ENCODE measurements around the gene GARIN5A. TPM values are rescaled to one million over a fixed set of nuclear protein-coding genes. Genes with fewer than 3 reads are reported as not detected.

GARIN5A gene
- total RNA-seq, 1 experiment from 2014 or later, result 8.2 TPM

DNA sequence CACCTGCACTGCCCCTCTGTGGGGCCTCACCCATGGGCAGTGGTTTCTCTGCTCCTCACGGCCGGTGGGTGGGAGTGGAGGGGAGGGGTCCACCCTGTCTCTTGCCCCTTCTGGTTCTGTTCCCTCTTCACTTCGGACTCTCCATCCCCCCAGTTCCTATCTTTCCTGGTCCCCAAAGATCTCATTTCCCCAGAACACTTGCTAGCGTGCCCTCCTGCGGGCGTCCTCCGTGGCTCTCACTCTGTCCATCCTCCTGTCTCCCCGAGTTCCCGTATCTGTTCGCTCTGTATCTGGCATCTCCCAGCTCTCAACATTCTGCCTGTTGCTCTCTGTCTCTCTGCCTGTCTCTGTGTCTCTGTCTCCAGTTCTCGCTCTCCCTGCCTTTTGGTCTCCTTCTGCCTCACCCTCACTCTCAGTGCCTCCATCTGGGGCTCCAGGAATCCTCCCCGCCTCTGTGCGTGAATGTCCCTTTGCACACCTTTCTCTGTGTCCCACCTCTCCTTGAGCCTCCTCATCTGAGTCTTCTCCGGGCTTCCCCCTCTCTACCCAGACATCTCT, 57.5 kb downstream of the GARIN5A start:
- no peaks in the 10 kb centered on the region for H3K9me3 Mint-ChIP-seq
- no peak for ATAC-seq
- H3K27ac Mint-ChIP-seq, result no peak overlapping the region

DNA sequence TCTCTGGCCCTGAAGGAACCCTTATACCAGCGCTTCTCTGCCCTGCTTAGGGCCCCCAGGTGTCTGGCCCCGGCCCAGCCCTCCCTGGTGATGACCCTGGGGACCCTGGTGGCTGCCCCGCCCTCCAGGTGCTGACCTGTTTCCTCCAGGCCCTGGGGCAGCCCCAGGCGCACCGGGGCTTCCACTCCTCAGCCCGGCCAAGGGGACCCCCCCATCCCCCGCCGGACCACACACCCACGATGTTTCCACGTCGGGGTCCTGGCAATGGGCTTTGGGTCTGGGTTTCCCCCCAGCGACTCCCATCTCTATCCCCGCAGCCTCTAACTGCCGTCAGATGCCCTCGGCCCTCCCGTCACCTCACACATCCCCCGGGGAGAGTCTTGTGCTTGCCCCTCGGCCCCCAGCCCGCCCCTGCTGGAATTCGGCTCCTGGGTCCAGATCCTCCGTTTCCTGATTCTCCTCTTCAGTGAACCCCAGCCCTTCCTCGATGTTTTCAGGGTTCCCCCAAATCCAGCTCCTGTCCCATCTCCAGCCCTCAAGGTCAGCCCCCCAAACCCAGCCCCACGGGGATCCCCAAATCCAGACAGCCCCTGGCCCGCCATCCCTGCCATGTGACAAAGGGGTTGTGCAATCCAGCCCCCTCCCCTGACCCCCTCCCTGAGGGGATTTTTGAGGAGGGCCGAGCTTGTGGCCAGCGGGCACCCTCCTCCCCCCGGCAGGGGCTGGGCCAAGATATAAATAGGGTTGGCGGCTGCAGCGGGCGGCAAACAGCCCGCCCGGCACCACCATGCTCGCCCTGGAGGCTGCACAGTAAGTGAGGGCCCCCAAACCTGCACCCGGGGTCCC, 58.2 kb downstream of the GARIN5A start, which contains the start of gene SPIB:
TSS of gene SPIB (plus strand) at position 763 of the 846 bp plus-strand sequence. CDS start at position 788, 25 bp downstream.
- Mint-ChIP-seq H3K9me3 (no peaks in the 10 kb centered on the region), H3K4me3 (peak within 1 kb of the TSS; percentile 76), H3K4me1 (peaks cover 21% of the 10 kb centered on the region), H3K36me3 (peaks cover 7% of the 10 kb centered on the region), H3K27ac (no peak within 1 kb of the TSS), H3K27me3 (ENCODE audit: low read depth) (no peaks in the 10 kb centered on the region)
- DNase-seq (ENCODE audit: low spot score), result no peak
- ATAC-seq, result no peak
- ChIA-PET CTCF (interaction anchor here (1.1 to 2.8 kb wide), 6 partner anchors 9 to 138 kb away, joined by 4 to 12 read pairs (median 8); no protein-coding TSS in a partner anchor), POLR2A (interaction anchor here (1.4 kb wide), 1 partner anchor 85 kb away, joined by 4 read pairs; no protein-coding TSS in a partner anchor)
- TF ChIP-seq, protein P1, sequence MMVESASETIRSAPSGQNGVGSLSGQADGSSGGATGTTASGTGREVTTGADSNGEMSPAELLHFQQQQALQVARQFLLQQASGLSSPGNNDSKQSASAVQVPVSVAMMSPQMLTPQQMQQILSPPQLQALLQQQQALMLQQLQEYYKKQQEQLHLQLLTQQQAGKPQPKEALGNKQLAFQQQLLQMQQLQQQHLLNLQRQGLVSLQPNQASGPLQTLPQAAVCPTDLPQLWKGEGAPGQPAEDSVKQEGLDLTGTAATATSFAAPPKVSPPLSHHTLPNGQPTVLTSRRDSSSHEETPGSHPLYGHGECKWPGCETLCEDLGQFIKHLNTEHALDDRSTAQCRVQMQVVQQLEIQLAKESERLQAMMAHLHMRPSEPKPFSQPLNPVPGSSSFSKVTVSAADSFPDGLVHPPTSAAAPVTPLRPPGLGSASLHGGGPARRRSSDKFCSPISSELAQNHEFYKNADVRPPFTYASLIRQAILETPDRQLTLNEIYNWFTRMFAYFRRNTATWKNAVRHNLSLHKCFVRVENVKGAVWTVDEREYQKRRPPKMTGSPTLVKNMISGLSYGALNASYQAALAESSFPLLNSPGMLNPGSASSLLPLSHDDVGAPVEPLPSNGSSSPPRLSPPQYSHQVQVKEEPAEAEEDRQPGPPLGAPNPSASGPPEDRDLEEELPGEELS (CRISPR knock-in tag; IDR thresholded peaks at IDR 0.05), result 0 out of 2 replicates have a peak, but pooled peaks have one; percentile 22
- TF ChIP-seq RORB (CRISPR knock-in tag; IDR thresholded peaks at IDR 0.05), result no peak

More for the DNA sequence above, 57.5 kb downstream of the GARIN5A start:
- DNase-seq (ENCODE audit: low spot score), result no peak
- peaks cover 7% of the 10 kb centered on the region for H3K36me3 Mint-ChIP-seq
- H3K4me1 Mint-ChIP-seq, result peaks cover 21% of the 10 kb centered on the region
- H3K27me3 Mint-ChIP-seq (ENCODE audit: low read depth), result no peaks in the 10 kb centered on the region
- POLR2A ChIA-PET, result interaction anchor here (1.2 to 1.4 kb wide), 2 partner anchors 9 to 86 kb away, joined by 4 read pairs; no protein-coding TSS in a partner anchor
- CTCF ChIA-PET, result interaction anchor here (0.6 to 2.8 kb wide), 7 partner anchors 9 to 137 kb away, joined by 3 to 12 read pairs (median 6); no protein-coding TSS in a partner anchor
- TF ChIP-seq NFE2L1 (CRISPR knock-in tag; IDR thresholded peaks at IDR 0.05), result no peak
- no peak for TF ChIP-seq NR2C2 (CRISPR knock-in tag; IDR thresholded peaks at IDR 0.05)
- peak; percentile 34; the same call in 1 of the 2 replicates for TF ChIP-seq SP1 (CRISPR knock-in tag; conservative IDR thresholded peaks at IDR 0.05)
- TF ChIP-seq, protein P2, sequence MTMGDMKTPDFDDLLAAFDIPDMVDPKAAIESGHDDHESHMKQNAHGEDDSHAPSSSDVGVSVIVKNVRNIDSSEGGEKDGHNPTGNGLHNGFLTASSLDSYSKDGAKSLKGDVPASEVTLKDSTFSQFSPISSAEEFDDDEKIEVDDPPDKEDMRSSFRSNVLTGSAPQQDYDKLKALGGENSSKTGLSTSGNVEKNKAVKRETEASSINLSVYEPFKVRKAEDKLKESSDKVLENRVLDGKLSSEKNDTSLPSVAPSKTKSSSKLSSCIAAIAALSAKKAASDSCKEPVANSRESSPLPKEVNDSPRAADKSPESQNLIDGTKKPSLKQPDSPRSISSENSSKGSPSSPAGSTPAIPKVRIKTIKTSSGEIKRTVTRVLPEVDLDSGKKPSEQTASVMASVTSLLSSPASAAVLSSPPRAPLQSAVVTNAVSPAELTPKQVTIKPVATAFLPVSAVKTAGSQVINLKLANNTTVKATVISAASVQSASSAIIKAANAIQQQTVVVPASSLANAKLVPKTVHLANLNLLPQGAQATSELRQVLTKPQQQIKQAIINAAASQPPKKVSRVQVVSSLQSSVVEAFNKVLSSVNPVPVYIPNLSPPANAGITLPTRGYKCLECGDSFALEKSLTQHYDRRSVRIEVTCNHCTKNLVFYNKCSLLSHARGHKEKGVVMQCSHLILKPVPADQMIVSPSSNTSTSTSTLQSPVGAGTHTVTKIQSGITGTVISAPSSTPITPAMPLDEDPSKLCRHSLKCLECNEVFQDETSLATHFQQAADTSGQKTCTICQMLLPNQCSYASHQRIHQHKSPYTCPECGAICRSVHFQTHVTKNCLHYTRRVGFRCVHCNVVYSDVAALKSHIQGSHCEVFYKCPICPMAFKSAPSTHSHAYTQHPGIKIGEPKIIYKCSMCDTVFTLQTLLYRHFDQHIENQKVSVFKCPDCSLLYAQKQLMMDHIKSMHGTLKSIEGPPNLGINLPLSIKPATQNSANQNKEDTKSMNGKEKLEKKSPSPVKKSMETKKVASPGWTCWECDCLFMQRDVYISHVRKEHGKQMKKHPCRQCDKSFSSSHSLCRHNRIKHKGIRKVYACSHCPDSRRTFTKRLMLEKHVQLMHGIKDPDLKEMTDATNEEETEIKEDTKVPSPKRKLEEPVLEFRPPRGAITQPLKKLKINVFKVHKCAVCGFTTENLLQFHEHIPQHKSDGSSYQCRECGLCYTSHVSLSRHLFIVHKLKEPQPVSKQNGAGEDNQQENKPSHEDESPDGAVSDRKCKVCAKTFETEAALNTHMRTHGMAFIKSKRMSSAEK (CRISPR knock-in tag; IDR thresholded peaks at IDR 0.05; ENCODE audit: borderline replicate concordance), result no peak
- H3K4me3 Mint-ChIP-seq, result peak overlapping the region; percentile 76

DNA sequence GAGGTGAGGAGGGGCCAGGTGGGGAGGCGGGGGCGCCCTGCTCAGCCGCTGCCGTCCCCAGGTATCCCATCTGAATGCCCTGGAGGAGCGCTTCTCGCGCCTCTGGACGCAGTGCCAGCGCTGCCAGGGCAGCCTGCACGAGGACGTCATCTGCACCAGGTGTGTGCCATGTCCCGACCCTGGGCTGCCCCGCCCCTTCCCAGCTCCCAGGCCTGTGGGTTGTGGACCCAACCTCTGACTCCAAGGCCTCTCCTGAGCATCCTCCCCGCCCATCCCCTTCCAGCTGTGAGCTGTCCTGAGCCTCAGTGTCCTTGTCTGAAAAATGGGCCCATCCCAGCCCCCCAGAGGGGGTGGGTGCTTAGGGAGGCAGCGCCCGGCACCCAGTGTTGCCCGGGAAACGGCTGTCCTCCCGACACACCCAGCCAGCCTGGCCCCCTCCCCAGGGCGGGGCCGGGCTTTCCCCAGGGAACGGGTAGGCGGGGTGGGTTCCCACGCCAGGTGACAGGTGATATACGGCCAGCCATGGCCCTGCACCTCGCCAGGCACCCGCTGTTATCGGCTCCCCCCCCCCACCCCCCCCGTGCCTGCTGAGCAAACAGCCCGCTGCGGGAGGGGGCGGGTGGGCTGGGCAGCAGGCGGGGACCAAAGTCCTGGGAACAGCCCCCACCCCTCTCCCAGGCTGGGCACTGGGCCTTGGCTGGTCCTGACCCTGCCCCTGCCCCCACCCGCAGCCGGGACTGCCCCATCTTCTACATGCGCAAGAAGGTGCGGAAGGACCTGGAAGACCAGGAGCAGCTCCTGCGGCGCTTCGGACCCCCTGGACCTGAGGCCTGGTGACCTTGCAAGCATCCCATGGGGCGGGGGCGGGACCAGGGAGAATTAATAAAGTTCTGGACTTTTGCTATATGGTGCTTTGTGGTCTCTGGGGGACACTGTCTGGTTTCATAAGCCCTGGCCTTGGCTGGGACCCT, 59.3 kb downstream of the GARIN5A start:
- CTCF ChIA-PET, result interaction anchor here (0.6 to 3.5 kb wide), 6 partner anchors 11 to 139 kb away, joined by 3 to 16 read pairs (median 7); no protein-coding TSS in a partner anchor
- Mint-ChIP-seq H3K9me3 (no peaks in the 10 kb centered on the region), H3K4me3 (no peak overlapping the region), H3K27ac (no peak overlapping the region), H3K27me3 (ENCODE audit: low read depth) (no peaks in the 10 kb centered on the region), H3K36me3 (peaks cover 16% of the 10 kb centered on the region), H3K4me1 (peaks cover 21% of the 10 kb centered on the region)
- DNase-seq (ENCODE audit: low spot score) (no peak), ATAC-seq (no peak)
- POLR2A ChIA-PET, result interaction anchor here (0.6 to 0.7 kb wide), 4 partner anchors 11 to 475 kb away, joined by 3 to 5 read pairs (median 4); no protein-coding TSS in a partner anchor
- TF ChIP-seq, protein P3, sequence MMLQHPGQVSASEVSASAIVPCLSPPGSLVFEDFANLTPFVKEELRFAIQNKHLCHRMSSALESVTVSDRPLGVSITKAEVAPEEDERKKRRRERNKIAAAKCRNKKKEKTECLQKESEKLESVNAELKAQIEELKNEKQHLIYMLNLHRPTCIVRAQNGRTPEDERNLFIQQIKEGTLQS (CRISPR knock-in tag; conservative IDR thresholded peaks at IDR 0.05), result no peak
- no peak for TF ChIP-seq NR1H2 (CRISPR knock-in tag; IDR thresholded peaks at IDR 0.05)
- TF ChIP-seq, protein P4, sequence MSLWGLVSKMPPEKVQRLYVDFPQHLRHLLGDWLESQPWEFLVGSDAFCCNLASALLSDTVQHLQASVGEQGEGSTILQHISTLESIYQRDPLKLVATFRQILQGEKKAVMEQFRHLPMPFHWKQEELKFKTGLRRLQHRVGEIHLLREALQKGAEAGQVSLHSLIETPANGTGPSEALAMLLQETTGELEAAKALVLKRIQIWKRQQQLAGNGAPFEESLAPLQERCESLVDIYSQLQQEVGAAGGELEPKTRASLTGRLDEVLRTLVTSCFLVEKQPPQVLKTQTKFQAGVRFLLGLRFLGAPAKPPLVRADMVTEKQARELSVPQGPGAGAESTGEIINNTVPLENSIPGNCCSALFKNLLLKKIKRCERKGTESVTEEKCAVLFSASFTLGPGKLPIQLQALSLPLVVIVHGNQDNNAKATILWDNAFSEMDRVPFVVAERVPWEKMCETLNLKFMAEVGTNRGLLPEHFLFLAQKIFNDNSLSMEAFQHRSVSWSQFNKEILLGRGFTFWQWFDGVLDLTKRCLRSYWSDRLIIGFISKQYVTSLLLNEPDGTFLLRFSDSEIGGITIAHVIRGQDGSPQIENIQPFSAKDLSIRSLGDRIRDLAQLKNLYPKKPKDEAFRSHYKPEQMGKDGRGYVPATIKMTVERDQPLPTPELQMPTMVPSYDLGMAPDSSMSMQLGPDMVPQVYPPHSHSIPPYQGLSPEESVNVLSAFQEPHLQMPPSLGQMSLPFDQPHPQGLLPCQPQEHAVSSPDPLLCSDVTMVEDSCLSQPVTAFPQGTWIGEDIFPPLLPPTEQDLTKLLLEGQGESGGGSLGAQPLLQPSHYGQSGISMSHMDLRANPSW (CRISPR knock-in tag; conservative IDR thresholded peaks at IDR 0.05; ENCODE audit: low read depth), result no peak
- TF ChIP-seq, protein P5, sequence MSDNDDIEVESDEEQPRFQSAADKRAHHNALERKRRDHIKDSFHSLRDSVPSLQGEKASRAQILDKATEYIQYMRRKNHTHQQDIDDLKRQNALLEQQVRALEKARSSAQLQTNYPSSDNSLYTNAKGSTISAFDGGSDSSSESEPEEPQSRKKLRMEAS (CRISPR knock-in tag; IDR thresholded peaks at IDR 0.05), result no peak
- TF ChIP-seq, protein P6, sequence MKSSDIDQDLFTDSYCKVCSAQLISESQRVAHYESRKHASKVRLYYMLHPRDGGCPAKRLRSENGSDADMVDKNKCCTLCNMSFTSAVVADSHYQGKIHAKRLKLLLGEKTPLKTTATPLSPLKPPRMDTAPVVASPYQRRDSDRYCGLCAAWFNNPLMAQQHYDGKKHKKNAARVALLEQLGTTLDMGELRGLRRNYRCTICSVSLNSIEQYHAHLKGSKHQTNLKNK (CRISPR knock-in tag; IDR thresholded peaks at IDR 0.05), result no peak

Measured in WTC11 (cell line).